GM20000 (cell line): ENCODE data around the gene CCDC15.
"Not testable (repeated sequence)": the region's sequence is repeated elsewhere in the genome, so short reads cannot be mapped to it uniquely, and the experiment has no call there.

Experiments
- DNase-seq: peaks from one replicate; pipeline ENCODE4 v3.0.0; 2012; ENCODE audit warnings: low spot score
- CTCF ChIP-seq: IDR thresholded peaks from 2 replicates; pipeline ENCODE4 v1.5.1; 2012; ENCODE audit warnings: mild to moderate bottlenecking, control low read depth; ENCODE audit errors: extremely low read depth, missing control alignments

CCDC15 gene

DNA sequence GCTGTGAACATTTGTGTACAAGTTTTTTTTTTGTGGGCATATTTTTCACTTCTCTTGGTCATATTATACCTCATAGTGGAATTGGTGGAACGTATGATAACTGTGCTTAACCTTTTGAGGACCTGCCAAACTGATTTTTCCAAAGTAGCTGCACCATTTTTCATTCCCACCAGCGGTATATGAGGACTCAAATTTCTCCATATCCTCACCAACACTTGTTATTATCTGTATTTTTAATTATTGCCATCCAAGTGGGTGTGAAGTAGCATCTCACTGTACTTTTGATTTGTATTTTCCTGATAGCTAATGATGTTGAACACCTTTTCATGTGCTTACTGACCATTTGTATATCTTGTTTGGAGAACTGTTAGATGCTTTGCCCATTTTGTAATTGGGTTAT, 47.8 kb downstream of the CCDC15 start:
- no peak for TF ChIP-seq CTCF

DNA sequence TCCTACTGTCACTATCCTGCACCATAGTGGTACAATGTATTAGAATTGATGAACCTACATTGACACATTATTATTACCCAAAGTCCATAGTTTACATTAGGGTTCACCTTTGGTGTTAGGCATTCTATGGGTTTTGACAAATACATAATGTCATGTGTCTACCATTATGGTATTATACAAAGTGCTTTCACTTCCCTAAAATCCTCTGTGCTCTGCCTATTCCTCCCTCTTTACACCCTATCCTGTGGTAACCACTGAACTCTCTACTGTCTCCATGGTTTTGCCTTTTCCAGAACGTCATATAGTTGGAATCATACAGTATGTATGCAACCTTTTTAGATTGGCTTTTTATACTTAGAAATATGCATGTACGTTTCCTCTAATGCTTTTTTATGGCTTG, 51.5 kb downstream of the CCDC15 start:
- no peak for DNase-seq
- TF ChIP-seq CTCF, result no peak

More for the DNA sequence above, 47.8 kb downstream of the CCDC15 start:
- no peak for DNase-seq

- no peak for DNase-seq
These were observed 62.4 kb downstream of the CCDC15 start for GRCh38 chr11:125016413-125016812.

GRCh38 chr11:125020342-125020741, 66.3 kb downstream of the CCDC15 start:
- TF ChIP-seq CTCF, result no peak
- DNase-seq, result no peak

More at GRCh38 chr11:125016413-125016812, 62.4 kb downstream of the CCDC15 start:
- no peak for TF ChIP-seq CTCF

DNA sequence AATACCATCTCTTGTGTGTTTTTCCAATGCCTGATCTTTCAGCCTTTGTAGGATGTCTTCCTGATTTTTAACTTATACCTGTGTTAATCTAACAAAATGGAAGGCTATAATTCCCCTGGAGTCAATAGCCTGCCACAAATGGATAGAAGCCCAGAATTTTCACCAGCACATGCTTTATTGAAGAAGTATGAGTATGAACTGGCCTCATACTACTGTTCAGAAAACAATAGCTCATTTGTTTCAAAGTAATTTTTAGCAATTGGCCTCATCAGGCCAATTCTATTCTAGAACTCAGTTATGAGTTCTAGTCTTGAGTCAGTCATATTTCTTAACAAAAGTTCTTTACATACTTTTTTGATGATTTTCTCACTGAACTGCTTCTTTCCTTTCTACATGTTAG, 68.5 kb downstream of the CCDC15 start:
- TF ChIP-seq CTCF, result no peak
- DNase-seq, result no peak

- TF ChIP-seq CTCF, result no peak
- DNase-seq, result no peak
These were observed 72.0 kb downstream of the CCDC15 start for GRCh38 chr11:125025968-125026367.

- not testable (repeated sequence) for DNase-seq
These were observed 75.4 kb downstream of the CCDC15 start for GRCh38 chr11:125029431-125029830.

- TF ChIP-seq CTCF, result no peak
- no peak for DNase-seq
These were observed 82.9 kb downstream of the CCDC15 start for GRCh38 chr11:125036933-125037332.
